ENCODE measurements around the gene SYPL2.

SYPL2 gene

GRCh38 chr1:109514846-109515245 lies 48.5 kb downstream of the SYPL2 start:
- no peaks in the 10 kb centered on the region for H3K27me3 ChIP-seq (ENCODE audit: insufficient read depth, poor library complexity, severe bottlenecking)
- no peak for DNase-seq (ENCODE audit: low spot score)
- H3K9me3 ChIP-seq (ENCODE audit: severe bottlenecking): no peaks in the 10 kb centered on the region
- H3K4me3 ChIP-seq (ENCODE audit: severe bottlenecking): no peak overlapping the region
- H3K27ac ChIP-seq (ENCODE audit: poor library complexity, severe bottlenecking): no peak overlapping the region
- no peak for ATAC-seq (ENCODE audit: low read depth)
- no peaks in the 10 kb centered on the region for H3K4me1 ChIP-seq (ENCODE audit: insufficient read depth, poor library complexity, severe bottlenecking)
- TF ChIP-seq CTCF (IDR thresholded peaks at IDR 0.05; ENCODE audit: poor library complexity, severe bottlenecking): no peak
- H3K36me3 ChIP-seq (ENCODE audit: low read depth): no peaks in the 10 kb centered on the region

- TF ChIP-seq CTCF (IDR thresholded peaks at IDR 0.05; ENCODE audit: poor library complexity, severe bottlenecking): no peak
- DNase-seq (ENCODE audit: low spot score): no peak
- ATAC-seq (ENCODE audit: low read depth): no peak
- no peak overlapping the region for H3K27ac ChIP-seq (ENCODE audit: poor library complexity, severe bottlenecking)
- no peaks in the 10 kb centered on the region for H3K36me3 ChIP-seq (ENCODE audit: low read depth)
- no peaks in the 10 kb centered on the region for H3K4me1 ChIP-seq (ENCODE audit: insufficient read depth, poor library complexity, severe bottlenecking)
- H3K9me3 ChIP-seq (ENCODE audit: severe bottlenecking): no peaks in the 10 kb centered on the region
- H3K27me3 ChIP-seq (ENCODE audit: insufficient read depth, poor library complexity, severe bottlenecking): no peaks in the 10 kb centered on the region
- H3K4me3 ChIP-seq (ENCODE audit: severe bottlenecking): no peak overlapping the region
Observed at GRCh38 chr1:109516872-109517271, 50.5 kb downstream of the SYPL2 start.

- ATAC-seq (ENCODE audit: low read depth) (no peak), DNase-seq (ENCODE audit: low spot score) (no peak)
- TF ChIP-seq CTCF (IDR thresholded peaks at IDR 0.05; ENCODE audit: poor library complexity, severe bottlenecking): no peak
- Histone ChIP-seq H3K4me1 (ENCODE audit: insufficient read depth, poor library complexity, severe bottlenecking) (no peaks in the 10 kb centered on the region), H3K9me3 (ENCODE audit: severe bottlenecking) (no peaks in the 10 kb centered on the region), H3K27me3 (ENCODE audit: insufficient read depth, poor library complexity, severe bottlenecking) (no peaks in the 10 kb centered on the region), H3K4me3 (ENCODE audit: severe bottlenecking) (no peak overlapping the region), H3K27ac (ENCODE audit: poor library complexity, severe bottlenecking) (no peak overlapping the region), H3K36me3 (ENCODE audit: low read depth) (no peaks in the 10 kb centered on the region)
Observed at GRCh38 chr1:109517337-109517736, 51.0 kb downstream of the SYPL2 start.

GRCh38 chr1:109521002-109521951 lies 54.9 kb downstream of the SYPL2 start:
- no peak for ATAC-seq (ENCODE audit: low read depth)
- TF ChIP-seq CTCF (IDR thresholded peaks at IDR 0.05; ENCODE audit: poor library complexity, severe bottlenecking): no peak
- H3K36me3 ChIP-seq (ENCODE audit: low read depth): no peaks in the 10 kb centered on the region

GRCh38 chr1:109522026-109522425 lies 55.7 kb downstream of the SYPL2 start:
- ATAC-seq (ENCODE audit: low read depth): no peak
- Histone ChIP-seq H3K4me1 (ENCODE audit: insufficient read depth, poor library complexity, severe bottlenecking) (no peaks in the 10 kb centered on the region), H3K27ac (ENCODE audit: poor library complexity, severe bottlenecking) (no peak overlapping the region), H3K27me3 (ENCODE audit: insufficient read depth, poor library complexity, severe bottlenecking) (no peaks in the 10 kb centered on the region), H3K4me3 (ENCODE audit: severe bottlenecking) (no peak overlapping the region), H3K36me3 (ENCODE audit: low read depth) (no peaks in the 10 kb centered on the region), H3K9me3 (ENCODE audit: severe bottlenecking) (no peaks in the 10 kb centered on the region)
- TF ChIP-seq CTCF (IDR thresholded peaks at IDR 0.05; ENCODE audit: poor library complexity, severe bottlenecking): no peak
- no peak for DNase-seq (ENCODE audit: low spot score)

More at GRCh38 chr1:109521002-109521951, 54.9 kb downstream of the SYPL2 start:
- no peaks in the 10 kb centered on the region for H3K4me1 ChIP-seq (ENCODE audit: insufficient read depth, poor library complexity, severe bottlenecking)
- DNase-seq (ENCODE audit: low spot score): no peak
- H3K27ac ChIP-seq (ENCODE audit: poor library complexity, severe bottlenecking): no peak overlapping the region
- no peaks in the 10 kb centered on the region for H3K9me3 ChIP-seq (ENCODE audit: severe bottlenecking)
- no peak overlapping the region for H3K4me3 ChIP-seq (ENCODE audit: severe bottlenecking)
- H3K27me3 ChIP-seq (ENCODE audit: insufficient read depth, poor library complexity, severe bottlenecking): no peaks in the 10 kb centered on the region

All from RWPE2 (cell line).